ENCODE results near the gene GRIK5.

- TF ChIP-seq POLR2AphosphoS5 (IDR thresholded peaks at IDR 0.05; ENCODE audit: low read depth, low read length) (no peak), REST (IDR thresholded peaks at IDR 0.05; ENCODE audit: insufficient read depth in 1 of 2, low read depth in 2 of 2, low read length in 2 of 2) (no peak)
Measured at GRCh38 chr19:41990028-41990427, 80.0 kb downstream of the GRIK5 start.

All from PFSK-1 (cell line).